ENCODE data around the gene CCR1.
"Not testable (repeated sequence)": the region's sequence is repeated elsewhere in the genome, so short reads cannot be mapped to it uniquely, and the experiment has no call there.

CCR1 gene

GRCh38 chr3:46168583-46169345, 39.3 kb downstream of the CCR1 start:
- no peak for DNase-seq (ENCODE audit: low spot score)

GRCh38 chr3:46163556-46164041, 44.5 kb downstream of the CCR1 start:
- DNase-seq (ENCODE audit: low spot score), result no peak

GRCh38 chr3:46162975-46163555, 45.0 kb downstream of the CCR1 start:
- no peak for DNase-seq (ENCODE audit: low spot score)

- not testable (repeated sequence) for DNase-seq (ENCODE audit: low spot score)
Observed at GRCh38 chr3:46157685-46158084, 50.4 kb downstream of the CCR1 start.

- no peak for DNase-seq (ENCODE audit: low spot score)
Observed at GRCh38 chr3:46154311-46154710, 53.8 kb downstream of the CCR1 start.
